IPS DF 4.7 (cell line): ENCODE measurements around the gene FSIP1.

ENCODE experiments used
- DNase-seq: peaks from one replicate; pipeline ENCODE4 v3.0.0-alpha.2; 2013; ENCODE audit warnings: low spot score; ENCODE audit errors: extremely low read depth

The FSIP1 gene

DNA sequence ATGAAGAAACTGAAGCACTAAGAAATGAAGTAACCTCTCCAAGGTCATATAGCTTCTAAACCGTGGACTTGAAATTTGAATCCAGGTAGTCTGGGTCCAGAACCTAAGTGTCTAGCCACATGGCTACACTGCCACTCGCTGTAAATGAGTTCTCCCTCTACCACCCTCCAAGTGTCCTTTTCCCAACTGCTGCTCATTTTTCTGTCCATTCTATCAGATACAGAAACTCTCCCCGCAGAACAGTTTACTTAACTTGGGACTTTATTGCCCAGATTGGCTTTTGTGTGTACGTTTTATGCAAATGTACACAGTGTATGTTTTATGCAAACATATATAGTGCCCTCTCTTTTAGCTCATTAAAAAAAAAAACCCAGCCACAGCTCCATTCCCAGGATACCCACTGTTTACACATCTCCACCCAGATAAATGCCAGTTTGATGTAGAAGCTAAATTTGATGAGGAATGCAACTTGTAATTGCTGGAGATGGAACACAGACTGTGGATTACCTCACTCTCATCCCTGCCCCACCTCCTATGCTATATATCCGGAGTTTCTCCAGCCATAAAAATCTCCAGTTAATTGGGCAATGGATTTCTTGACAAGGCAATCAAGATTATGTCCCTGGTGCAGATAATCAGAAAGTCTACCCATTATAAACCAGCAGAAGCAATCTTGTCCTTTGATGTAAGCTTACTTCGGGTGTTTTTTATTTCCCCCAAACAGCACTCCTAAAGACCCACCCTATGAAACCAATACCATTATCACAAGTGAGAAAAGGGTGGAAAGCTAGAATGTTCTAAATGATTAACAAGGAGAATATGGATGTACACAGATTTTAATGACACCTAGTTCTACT, 159.8 kb downstream of the FSIP1 start:
- DNase-seq = no peak

DNA sequence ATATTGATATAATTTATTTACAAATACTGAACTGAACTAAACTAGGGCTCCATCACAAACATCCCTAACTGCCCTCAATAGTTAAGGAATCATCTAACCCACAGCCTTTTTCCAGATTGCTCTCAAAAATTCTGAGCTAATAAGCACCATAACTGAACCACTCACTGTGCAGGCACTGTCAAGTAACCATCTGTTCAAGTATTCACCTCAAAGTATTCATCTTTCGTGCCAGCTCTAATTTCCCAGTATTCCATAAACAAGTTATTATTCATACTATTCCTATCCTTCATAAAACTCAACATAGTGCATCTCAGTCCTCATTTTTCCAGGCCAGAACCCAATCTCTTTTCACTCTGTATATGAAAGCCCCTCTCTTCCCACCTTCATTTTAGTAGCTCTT, 160.7 kb downstream of the FSIP1 start:
- no peak for DNase-seq

DNA sequence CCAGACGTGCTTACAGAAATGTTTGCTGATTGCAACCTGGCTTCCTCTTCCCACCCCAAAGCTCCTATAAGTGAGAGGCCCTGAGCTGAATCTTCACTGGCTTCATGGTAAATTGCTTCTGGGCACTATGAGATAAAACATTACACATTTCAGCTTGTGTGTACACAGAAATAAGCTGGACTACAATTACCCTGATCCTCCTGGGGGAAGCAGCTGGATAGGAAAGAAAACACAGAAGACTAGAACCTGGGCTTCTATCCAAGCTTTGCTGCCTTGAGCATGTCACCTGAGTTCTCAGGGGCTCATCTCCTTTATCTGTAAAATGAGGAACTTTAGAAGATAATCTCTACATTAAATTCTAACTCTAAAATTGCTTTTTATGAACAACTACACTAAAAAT, 161.4 kb downstream of the FSIP1 start:
- DNase-seq = no peak

DNA sequence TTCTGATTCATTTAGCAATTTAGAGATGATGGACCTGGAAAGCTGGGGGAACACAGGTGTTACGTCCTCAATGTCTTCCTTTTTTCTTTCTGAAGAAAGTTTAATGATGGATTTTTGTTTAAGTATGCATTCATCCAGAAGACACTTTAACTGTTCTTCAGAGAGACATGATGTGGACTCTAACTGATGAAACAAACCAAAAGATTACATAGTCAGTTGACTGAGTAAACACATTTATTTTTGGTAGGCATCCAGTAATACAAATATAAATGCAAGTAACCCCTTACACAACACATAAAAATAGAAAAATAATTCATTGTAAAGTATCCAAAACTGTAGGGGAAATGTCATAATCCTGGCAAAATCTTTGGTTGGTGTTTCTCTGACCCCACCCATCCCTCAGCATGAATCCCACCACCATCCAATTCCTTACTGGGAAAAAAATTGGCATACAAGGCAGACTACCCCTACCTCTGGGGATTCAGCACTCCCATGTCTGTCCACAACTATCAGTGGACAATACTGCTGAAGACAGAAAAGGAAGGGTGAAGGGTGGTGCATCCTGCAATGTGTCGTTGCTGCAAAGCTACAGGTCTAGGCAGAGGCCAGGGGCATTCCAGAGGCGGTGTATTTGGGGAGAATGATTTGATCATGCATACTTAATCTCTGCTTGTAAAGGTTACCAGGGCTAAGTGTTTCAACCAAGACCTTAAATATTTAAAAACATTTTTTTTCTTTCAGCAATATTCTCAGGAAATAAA, 164.4 kb downstream of the FSIP1 start:
- no peak for DNase-seq

DNA sequence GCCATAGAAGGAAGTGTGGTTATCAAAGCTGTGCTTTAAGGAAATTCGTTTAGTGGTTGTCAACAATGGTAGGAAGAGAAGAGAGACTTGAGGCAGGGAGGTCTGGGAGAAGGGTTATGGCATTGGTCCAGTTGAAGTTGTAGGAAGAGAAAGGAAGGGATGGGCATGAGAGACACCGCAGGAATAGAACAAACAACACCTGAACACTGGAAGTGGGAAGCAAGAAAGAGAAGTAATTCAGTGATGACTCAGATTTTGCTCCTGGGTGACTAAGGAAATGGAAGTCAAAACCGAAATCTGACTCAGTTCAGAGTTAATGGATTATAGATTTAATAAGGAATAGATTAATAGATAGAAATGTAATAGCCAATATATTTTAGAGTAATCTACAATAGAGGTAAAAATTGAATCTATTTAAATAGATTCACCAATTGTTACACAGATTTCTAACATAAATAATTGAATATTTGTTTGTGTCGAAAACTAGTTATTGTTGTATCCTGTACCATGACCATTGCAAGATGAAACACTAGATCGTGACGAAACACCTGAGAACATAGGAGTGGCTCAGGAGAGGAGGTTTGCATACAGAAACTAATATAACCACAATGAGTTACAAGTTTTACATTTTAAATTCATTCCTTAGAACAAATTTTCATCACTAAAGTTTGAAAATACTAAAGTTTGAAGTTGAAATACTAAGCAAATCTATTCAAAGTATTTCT, 165.7 kb downstream of the FSIP1 start:
- DNase-seq = no peak

DNA sequence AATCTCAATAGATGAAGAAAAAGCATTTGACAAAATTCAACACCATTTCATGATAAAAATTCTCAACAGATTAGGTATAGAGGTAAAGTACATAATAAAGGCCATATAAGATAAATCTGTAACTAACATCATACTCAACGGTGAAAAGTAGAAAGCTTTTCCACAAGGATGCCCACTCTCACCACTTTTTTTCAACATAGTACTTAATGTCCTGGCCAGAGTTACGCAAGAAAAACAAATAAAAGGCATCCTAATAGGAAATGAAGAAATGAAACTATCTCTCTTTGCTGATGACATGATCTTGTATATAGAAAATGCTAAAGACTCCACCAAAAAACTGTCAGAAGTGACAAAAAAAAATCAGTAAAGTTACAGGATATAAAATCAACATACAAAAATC, 168.8 kb downstream of the FSIP1 start:
- no peak for DNase-seq

DNA sequence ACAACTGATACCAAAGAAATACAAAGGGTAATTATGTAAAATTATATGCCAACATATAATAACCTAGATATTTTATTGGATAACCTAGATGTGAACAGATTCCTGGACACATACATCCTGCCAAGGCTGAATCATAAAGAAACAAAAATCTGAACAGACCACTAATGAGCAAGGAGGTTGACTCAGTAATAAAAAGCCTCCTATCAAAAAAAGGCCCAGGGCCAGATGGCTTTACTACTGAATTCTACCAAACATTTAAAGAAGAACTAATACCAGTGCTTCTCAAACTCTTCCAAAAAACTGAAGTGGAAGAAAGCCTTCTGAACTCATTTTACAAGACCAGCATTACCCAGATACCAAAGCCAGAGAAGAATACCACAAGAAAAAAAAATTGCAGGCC, 169.4 kb downstream of the FSIP1 start:
- DNase-seq = no peak

DNA sequence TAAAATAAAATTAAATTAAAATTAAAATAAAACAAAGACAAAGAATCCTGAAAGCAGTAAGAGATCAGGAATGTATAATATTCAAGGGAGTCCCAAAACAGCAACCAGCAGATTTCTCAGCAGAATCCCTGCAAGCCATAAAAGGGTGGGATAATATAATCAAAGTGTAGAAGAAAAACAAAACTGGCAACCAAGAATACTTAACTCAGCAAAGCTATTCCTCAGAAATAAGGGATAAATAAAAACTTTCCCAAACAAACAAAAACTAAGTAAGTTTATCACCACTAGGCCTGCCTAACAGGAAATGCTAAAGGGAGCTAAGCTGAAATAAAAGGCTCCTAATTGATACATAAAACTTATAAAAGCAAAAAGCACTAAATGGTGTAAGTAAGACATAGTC, 172.0 kb downstream of the FSIP1 start:
- DNase-seq = no peak

DNA sequence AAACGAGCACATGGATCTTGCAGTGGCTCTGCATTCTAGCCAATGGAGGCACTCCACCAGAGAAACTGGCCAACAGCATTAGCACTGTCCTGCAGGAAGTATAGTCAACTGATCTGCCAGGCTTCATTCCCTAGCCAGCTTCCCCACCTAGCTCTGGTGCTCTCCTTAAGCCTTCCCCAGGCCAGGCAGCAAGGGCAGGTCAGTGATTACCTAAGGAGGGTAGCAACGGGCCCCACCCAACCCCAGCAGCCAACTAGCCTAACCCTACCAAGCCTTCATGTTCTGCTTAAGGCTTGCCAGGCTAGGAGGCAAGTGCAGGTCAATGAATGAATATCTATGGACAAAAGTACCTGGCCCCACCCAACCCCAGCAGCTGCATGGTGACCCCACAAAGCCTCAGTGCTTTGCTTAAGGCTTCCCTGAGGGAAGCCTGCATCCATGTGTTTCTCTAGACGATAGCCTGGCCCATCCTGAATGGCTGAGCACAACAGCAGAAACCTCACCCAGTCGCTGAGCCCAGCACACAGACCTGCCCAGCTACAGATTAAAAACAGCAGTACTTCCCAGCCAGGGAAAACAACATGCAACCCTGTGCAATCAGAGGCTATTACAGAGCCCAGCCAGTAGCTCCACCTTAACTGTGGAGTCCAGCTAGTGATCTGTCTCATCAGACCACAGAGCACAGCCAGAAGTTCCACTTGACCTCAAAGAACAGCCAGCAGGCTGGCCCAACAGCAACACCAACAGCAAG, 173.3 kb downstream of the FSIP1 start:
- no peak for DNase-seq

DNA sequence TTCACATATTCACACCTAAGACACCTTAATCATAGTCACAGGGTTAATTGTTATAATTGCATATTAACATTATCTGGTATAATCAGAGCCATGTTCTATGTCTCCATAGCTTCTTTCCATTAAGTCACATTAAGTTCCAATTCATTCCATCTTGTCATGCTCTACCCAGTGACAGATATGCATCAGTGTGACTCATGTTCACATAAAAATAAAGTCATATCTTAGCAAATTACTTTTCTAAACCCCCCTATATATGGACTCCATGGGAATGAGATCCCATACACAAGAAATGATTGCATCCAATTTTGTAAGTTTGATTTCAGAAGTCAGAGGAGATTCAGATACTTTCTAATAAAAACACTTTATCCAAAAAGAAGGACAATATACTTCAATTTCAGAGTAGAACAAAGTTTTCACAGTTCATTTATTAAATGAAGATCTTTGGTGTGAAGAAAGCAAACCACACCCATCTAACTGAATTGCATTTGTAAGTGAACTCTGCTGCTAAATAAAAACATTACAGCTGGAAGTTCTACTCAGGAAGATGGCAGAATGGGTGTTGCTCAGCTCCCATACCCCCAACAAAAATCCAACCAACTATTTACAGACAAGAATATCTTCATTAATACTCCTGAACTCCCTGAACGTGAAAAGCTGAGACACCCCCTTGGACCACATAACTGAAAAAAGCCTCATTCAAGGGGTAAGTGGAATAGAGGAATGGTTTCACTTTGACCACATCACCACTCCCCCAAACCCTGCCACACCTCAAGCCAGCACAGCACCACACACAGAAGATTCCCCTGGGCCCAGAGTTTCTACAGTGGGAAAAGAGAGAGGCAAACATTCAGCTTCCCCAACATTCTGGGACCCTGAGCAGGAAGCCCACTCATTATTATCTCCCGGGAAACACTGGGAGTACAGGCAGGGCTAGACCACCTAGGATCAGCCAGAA, 174.2 kb downstream of the FSIP1 start:
- DNase-seq = no peak

DNA sequence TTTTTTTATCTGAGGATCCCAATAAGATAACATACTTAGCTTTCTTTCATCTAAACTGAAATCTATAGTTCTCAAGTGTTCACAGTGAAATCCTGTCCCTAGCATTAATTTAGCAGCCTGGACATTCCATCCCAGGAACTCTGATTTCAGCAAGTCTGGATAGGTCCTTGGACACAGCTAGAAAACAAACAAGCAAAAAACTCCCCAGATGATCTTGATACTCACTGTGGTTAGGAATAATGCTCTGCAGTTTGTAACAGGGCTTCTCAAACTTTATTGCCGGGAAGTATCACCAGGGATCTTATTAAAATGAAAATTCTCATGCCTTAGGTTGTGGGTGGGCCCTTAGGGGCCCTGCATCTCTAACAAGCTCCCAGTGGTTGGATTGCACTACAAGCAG, 177.5 kb downstream of the FSIP1 start:
- no peak for DNase-seq

DNA sequence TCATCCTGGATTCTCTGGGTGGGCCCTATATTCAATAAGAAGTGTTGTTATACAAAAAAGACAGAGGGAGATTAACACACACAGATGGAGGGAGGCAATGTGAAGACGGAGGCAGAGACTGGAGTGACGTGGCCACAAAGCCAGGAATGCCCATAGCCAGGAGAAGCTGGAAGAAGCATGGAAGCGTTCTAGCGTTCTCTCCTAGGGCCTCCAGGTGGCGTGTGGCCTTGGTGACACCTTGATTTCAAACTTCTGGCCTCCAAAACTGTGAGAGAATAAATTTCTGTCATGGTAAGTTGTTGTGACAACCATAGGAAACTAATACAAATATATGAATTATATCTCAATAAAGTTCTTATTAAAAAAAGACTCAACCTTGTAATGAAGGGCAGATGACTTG, 180.5 kb downstream of the FSIP1 start:
- DNase-seq = no peak

DNA sequence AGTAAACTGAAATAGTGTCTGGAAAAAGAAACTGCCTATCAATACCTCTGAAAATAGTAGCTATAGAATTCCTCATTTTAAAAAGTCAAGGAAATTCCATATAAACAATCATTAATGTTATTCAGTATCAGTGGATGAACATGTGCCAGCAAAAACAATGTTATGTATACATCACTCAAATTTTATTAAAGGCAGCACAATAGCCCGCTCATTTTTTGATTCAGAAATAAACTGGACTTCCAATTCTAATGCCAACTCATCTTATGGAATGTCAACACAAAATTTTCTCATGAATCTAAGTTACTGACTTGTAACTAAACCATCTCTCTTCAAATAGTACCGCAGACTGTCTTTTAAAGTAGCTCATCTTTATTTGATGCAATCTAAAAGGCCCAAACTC, 182.8 kb downstream of the FSIP1 start:
- no peak for DNase-seq

DNA sequence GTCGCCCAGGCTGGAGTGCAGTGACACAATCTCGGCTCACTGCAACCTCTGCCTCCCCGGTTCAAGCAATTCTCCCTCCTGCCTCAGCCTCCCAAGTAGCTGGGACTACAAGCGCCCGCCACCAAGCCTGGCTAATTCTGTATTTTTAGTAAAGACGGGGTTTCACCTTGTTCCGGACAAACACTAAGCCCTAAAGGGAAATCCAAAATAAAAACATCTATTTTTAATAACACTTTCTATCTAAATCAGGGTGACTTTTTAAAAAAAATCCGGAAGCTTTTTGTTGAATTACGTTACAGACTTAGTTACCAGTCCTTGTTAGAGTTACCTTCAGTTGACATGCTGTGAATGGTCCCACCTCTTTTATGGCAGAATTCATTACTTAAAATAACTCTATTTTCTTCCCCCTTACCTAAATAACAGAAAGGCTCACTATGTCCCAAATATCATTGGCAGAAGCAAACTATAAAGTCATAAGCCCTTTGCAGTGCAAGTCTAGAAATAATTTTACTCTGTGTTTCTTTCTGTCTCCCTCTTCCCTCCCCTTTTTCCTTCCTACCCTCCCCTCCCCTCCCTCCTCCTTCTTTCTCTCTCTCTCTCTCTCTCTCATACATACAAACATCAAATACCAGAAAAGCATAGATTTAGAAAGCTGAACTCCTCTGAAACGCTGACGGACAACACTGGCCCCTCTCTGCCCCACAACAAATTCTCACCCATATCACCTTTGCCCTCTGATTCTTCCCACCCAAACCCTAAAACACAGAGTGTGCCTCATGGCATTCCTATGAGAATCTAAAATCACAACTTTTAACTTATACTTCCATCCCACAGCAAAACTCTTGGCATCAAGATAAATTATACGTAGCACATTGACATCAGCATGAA, 183.4 kb downstream of the FSIP1 start:
- DNase-seq = no peak

DNA sequence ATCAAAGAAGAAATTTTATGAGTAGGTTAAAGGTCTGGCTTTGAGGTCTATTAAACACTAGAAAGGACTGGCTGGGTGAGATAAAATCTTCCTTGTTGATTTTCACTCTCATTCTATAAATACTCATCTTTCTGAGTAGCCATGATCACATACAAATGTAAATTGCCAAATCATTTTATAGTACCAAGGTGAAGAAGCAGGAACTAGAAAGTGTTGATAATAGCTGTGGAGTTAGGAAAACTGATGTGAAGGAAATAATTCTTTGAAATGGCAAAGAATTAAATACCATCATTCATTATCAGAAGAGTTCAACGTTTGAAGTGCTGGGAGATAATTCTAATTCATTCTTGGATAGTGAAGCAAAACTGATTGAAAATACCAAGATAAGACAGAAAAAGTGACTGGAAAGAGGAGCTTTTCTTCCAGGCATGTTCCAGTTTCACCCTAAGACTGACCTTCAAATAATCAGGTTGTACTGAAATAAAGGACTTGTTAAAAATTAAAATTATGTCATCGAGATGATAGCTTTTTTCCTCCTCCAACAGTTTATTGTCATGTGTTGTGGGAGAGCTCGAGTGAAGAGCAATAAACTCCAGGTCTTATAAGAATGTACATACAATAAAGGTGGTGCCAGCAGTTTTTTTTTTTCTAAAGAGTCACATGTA, 184.3 kb downstream of the FSIP1 start:
- no peak for DNase-seq

DNA sequence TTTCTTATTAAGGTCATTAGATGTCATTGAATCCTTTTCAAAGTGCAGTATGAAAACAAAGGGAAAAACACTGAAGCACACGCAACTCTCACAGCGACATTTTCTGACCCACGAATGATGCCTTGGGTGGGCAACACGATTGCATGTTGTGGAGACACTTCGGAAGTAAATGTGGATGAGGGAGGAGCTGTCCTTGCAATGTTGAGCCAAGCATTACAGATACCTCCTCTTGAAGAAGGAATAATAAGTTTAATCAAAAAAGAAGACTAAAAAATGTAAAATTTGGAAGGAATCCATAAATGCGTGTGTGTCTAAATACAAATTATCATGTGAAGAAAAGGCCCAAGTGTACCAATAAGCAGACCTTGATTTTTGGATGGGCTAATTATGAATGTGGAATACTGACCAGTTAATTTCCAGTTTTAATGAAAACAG, 184.9 kb downstream of the FSIP1 start:
- DNase-seq = no peak

DNA sequence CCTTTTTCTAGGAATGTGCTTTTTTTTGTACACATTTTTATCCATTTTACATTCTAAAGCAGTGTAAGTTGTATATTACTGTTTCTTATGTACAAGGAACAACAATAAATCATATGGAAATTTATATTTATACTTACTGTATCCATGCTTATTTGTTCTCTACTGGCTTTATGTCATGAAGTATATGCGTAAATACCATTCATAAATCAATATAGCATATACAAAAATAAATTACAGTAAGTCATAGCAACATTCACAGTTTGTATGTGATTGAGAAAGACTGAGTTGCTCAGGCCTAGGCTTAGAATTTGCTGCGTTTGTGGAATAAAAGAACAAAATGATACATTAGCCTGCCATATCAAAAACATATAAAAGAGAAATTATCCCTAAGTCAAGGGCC, 185.3 kb downstream of the FSIP1 start:
- DNase-seq = no peak

DNA sequence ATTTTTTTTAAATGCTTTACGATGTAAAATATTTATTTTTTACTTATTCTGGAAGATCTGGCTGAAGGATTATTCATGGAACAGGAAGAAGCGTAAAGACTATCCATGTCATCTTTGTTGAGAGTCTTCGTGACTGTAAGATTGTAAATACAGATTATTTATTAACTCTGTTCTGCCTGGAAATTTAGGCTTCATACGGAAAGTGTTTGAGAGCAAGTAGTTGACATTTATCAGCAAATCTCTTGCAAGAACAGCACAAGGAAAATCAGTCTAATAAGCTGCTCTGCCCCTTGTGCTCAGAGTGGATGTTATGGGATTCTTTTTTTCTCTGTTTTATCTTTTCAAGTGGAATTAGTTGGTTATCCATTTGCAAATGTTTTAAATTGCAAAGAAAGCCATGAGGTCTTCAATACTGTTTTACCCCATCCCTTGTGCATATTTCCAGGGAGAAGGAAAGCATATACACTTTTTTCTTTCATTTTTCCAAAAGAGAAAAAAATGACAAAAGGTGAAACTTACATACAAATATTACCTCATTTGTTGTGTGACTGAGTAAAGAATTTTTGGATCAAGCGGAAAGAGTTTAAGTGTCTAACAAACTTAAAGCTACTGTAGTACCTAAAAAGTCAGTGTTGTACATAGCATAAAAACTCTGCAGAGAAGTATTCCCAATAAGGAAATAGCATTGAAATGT, 186.1 kb downstream of the FSIP1 start:
- no peak for DNase-seq
